Measurements from ENCODE around the gene PRF1.

The PRF1 gene

GRCh38 chr10:70578371-70578947 lies 24.1 kb downstream of the PRF1 start:
- no peak for FAIRE-seq
- DNase-seq (ENCODE audit: insufficient read length, low spot score) = no peak
- TF ChIP-seq CTCF (IDR thresholded peaks at IDR 0.05; ENCODE audit: insufficient read depth, missing control alignments) = no peak

- FAIRE-seq = no peak
- DNase-seq (ENCODE audit: insufficient read length, low spot score) = no peak
- no peak for TF ChIP-seq CTCF (IDR thresholded peaks at IDR 0.05; ENCODE audit: insufficient read depth, missing control alignments)
Measured at GRCh38 chr10:70576803-70577517, 25.6 kb downstream of the PRF1 start.

- DNase-seq (ENCODE audit: insufficient read length, low spot score) (no peak), FAIRE-seq (no peak)
- no peak for TF ChIP-seq CTCF (IDR thresholded peaks at IDR 0.05; ENCODE audit: insufficient read depth, missing control alignments)
Measured at GRCh38 chr10:70575874-70576802, 26.4 kb downstream of the PRF1 start.

GRCh38 chr10:70575486-70575873 lies 27.1 kb downstream of the PRF1 start:
- TF ChIP-seq CTCF (IDR thresholded peaks at IDR 0.05; ENCODE audit: insufficient read depth, missing control alignments) = no peak
- no peak for FAIRE-seq
- DNase-seq (ENCODE audit: insufficient read length, low spot score) = no peak

- DNase-seq (ENCODE audit: insufficient read length, low spot score) (no peak), FAIRE-seq (no peak)
- no peak for TF ChIP-seq CTCF (IDR thresholded peaks at IDR 0.05; ENCODE audit: insufficient read depth, missing control alignments)
Measured at GRCh38 chr10:70573599-70574506, 28.7 kb downstream of the PRF1 start.

- FAIRE-seq = no peak
- DNase-seq (ENCODE audit: insufficient read length, low spot score) = no peak
- no peak for TF ChIP-seq CTCF (IDR thresholded peaks at IDR 0.05; ENCODE audit: insufficient read depth, missing control alignments)
Measured at GRCh38 chr10:70571636-70572439, 30.7 kb downstream of the PRF1 start.
